ENCODE measurements around the gene ANKS3.

ANKS3 gene

GRCh38 chr16:4734063-4734729 is at the start of gene ANKS3, which contains the start of gene DNAAF8:
Gene ANKS3 (minus strand): TSS chr16:4734271. CDS start chr16:4730149, 4,122 bp downstream.
Gene DNAAF8 (plus strand): TSS chr16:4734537. CDS start chr16:4736515, 1,978 bp downstream.
- FAIRE-seq, result no peak

DNA sequence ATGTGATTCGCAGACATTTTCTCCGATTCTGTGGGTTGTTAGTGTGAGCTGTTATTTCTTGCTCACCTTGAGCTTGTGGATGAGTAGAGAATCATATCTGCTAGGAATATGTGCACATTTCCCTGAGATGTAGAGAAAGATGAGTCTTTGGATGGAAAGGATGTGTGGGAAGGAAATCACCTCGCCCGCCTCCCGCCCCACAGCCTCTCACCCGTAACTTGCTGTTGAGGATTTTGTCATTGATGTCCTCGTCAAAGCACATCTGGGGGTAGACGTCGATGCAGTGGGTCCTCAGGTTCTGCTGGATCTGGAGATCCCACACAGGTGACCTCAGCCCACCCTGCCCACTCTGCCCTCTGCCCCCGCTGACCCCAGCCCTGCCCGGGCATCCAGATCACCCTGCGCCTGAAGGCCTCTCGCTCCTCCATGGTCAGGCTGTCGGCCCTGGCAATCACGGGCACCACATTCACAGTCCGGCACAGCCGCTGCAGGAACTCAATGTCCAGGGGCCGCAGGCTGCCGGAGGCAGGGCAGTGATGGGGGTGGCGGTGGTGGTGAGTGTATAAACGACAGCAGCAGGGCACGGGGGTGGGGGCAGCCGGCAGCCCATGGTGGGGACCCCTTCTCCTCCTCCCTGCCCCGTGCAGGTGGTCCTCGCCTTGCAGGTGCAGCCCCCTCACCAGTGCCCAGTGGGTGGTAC is 49.3 kb upstream of the ANKS3 start:
- FAIRE-seq, result no peak

DNA sequence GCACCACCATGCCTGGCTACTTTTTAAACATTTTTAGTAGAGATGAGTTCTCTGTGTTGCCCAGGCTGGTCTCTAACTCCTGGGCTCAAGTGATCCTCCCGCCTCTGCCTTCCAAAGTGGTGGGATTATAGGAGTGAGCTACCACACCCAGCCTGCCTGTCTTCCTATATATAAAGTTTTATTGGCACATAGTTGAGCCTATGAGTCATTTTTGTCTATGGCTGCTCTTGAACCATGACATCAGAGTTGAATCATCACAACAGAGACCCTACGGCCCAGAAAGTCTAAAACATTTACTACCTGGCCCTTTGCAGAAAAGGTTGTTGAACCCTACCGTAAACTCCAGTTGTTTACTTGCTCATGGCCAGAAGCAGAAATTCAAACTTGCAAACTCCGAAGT is 46.2 kb upstream of the ANKS3 start:
- no peak for FAIRE-seq

DNA sequence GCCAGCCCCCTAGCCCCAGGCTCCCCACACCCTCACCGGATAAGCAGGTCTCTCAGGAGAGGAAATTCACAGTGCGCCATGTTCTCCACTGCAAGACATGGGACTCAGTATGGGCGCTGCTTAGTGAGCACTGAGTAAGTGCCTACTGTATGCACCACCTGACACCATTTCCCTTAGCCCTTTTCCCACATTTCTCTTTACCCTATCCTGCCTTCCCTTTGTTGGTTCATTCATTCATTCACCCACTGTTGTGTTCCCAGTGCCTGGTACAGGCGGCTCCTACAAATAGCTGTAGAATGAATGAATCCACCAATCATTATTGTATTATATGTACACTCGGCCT is 44.0 kb upstream of the ANKS3 start:
- FAIRE-seq, result no peak

- FAIRE-seq, result no peak
These were observed 43.4 kb upstream of the ANKS3 start for GRCh38 chr16:4777339-4778049.

DNA sequence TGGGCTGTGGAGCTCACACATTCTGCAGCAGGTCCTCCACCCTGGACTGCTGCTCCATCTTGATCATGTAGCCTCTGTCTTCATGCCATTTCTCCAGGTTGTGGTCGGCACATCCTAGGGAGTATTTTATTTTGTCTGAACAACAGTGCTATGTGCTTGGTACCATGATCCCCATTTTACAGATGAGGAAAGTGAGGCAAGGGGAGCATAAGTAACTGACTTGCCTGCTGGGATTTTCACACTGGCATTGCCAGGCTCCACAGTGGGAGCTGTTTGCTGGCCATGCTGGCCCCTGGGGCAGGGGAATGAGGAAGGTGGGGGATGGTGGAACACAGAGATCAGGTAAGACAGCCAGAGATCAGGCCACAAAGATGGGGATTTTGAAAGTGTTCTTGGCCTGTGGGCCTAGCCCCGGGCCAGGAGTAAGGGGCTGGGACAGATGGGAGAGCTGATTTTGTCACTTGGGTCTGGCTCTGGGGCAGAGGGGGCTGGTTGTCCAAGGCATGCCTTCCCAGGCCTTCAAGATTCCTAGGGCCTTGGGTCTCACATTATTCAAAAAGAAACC is 42.2 kb upstream of the ANKS3 start:
- no peak for FAIRE-seq

- FAIRE-seq, result no peak
These were observed 40.9 kb upstream of the ANKS3 start for GRCh38 chr16:4775005-4775404.

DNA sequence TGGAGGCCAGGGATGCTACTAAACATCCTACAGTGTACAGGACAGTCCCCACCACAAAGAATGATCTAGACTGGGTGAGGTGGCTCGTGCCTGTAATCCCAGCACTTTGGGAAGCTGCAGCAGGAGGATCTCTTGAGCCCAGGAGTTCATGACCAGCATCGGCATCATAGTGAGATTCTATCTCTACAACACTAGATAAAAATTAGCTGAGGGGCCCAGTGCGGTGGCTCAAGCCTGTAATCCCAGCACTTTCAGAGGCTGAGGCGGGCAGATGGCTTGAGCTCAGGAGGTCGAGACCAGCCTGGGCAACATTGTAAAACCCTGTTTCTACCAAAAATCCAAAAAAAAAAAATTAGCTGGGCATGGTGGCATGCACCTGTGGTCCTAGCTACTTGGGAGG is 38.3 kb upstream of the ANKS3 start:
- no peak for FAIRE-seq

DNA sequence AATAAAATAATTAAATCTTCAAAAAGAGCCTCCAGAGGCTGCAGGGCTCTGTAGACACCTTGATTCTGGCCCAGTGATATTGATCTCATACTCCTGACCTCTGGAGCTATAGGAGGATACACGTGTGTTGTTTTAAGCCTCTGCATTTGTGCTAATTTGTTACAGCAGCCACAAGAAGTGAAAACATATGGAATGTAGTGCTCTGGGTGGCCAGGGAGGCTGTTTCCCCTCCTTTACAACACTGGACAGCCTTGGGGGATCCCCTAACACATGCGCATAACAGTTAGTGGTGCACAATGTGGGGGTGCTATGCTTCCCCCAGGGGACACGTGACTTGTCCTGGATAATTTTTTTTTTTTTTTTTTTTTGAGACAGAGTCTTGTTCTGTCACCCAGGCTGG is 37.6 kb upstream of the ANKS3 start:
- FAIRE-seq, result no peak

DNA sequence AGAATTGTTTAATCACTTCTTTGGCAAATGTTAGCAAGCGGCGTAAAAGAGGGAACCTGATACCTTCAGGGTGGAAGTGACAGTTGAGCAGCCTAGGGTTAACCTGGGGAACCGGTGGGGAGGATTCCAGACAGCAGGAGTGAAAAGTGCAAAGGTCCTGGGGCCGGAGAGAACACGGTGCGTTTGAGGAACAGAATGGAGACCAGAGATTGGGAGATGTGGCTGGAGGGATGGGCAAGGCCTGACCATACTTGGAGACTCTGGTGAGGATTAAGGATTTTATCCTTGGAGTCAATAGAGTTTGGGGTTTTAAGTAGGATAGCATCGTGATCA is 35.2 kb upstream of the ANKS3 start:
- FAIRE-seq, result no peak

DNA sequence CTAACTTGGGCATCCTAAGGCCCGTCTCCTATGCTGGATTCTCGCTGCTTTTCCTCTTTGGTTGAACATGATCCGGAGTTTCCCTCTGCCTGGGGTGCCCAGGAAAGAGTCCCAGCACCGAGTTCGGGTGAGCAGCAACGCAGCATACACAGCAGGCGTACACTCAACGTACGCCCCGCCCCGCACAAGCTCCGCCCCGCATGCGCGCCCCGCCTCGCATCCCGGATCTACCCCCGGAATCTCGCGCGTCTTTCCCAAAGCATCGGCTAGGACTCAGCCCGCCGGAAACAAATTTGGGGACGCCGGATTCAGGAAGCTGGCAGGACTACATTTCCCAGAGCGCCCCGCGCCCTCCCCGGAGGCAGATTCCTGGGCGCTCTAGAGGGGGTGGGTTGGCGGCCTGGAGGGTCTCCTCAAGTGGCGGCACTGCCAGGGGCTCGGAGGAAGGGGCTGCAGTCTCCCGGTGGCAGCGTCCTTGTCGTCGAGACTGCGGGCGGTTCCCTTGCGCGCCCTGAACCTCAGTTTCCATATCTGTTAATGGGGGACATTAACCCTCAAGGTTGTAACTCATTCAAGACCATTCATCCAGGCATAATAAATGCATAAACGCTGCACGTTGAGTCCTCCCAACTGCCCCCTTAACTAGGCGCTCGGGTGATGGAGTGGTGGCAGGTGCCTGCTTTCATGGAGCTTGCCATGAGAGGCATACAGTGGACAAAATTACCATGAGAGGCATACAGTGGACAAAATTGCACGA is 34.7 kb upstream of the ANKS3 start:
- FAIRE-seq, result no peak

- no peak for FAIRE-seq
These were observed 33.9 kb upstream of the ANKS3 start for GRCh38 chr16:4767872-4768548.

DNA sequence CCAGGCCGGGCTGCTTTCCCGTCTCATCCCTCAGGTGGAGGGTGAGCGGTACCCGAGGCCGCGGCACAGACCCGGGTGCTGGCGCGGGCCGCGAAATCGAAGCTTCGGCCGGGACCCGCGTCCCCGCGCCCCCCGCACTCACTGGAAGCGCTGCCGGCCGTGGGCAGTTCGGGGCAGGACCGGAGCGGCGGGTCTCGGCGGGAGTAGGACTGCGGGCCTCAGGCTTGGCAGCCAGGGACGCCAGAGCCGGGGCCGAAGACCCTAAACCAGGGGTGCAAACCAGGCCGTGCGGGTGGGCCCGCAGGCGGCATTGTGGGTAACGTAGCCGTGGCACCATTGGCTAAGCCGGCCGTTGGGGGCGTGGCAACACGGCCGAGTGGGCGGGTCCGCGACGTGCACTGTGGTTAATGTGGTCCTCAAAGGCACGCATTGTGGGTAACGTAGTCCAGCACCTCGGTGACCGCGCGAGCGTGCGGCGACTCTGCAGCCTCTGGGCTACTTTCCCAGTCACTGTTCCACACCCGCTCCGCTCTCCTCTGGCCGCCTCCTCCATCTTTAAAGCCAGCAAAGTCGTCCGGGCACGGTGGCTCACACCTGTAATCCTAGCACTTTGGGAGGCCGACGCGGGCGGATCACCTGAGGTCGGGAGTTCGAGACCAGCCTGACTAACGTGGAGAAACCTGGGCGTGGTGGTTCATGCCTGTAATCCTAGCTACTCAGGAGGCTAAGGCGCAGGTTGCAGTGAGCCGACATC is 33.0 kb upstream of the ANKS3 start, which contains the start of gene ZNF500:
TSS of gene ZNF500 (minus strand) at position 288 of the 754 bp plus-strand sequence. CDS start 1,184 bp downstream, outside the sequence.
- no peak for FAIRE-seq

DNA sequence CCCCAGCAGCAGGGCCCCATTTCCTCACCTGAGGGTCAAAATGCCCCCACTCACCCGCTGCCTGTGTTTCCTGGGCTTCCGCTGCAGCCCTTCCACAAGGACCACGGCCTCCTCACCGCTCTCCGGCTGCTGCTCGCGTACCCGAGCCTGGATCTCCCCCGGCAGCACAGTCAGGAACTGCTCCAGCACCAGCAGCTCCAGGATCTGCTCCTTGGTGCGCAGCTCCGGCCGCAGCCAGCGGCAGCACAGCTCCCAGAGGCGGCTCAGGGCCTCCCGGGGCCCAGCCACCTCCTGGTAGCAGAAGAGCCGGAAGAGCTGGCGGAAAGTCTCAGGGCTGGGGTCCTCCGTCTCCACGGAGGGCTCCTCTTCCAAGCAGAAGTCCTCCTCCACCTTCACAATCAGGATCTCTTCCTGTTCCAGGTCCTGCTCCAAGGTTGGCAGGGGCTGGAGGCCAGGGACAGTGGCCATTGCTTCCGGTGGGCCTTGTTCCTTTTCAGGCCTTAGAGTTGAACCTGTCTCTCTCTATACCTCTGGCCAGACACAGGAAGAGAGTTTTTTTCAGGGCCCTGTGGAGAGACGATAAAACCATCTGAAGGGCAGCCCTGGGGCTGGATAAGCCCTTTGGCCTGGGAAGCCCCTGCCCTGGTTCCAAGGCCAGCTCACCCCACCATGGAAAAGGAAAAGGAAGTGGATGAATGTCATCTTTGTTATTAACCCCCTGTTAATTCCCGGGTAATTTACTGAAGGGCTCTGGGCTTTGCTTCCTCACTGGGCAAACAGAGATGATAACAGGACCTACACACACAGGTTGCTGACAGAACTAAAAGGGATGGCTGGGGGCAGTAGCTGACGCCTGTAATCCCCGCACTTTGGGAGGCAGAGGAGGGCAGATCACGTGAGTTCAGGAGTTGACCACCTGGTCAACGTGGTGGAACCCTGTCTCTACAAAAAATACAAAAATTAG is 31.7 kb upstream of the ANKS3 start:
- FAIRE-seq, result no peak

DNA sequence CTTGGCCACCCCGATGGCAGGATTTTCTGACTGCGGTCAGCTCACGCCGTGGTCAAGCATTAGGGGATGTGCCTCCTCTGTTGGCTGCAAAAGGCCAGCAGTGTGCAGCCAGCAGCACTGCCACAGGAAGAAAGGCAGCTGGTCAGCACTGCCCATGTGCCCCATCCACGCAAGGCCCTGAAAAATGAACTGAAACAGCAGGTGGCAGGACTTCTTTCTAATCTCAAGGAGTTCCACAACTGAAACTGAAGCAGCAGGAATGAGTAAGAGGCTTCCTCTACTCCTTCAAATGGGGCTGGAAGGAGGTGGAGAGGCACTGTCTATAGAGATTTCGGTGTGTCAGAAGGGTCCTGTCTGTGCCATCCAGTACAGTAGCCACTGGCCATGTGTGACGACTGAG is 29.7 kb upstream of the ANKS3 start:
- FAIRE-seq, result no peak

DNA sequence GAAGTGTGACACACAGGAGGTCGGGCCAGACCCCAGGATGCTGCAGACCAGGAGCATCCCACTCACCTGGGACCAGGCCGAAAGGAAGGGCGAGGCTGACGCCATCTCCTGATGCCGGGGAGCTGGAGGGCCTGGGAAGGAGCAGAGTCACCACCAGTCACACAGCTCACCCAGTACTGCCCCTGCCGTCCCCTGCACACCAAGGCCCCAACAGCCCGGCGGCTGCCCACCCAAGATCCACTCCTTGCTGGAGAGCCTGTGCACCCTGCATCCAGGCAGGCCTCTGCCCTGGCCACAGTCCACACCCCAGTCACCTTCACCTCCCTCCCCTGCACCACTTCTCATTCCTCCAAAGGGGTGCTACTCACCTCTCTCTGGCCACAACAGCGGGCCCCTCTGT is 28.1 kb upstream of the ANKS3 start:
- FAIRE-seq, result no peak

DNA sequence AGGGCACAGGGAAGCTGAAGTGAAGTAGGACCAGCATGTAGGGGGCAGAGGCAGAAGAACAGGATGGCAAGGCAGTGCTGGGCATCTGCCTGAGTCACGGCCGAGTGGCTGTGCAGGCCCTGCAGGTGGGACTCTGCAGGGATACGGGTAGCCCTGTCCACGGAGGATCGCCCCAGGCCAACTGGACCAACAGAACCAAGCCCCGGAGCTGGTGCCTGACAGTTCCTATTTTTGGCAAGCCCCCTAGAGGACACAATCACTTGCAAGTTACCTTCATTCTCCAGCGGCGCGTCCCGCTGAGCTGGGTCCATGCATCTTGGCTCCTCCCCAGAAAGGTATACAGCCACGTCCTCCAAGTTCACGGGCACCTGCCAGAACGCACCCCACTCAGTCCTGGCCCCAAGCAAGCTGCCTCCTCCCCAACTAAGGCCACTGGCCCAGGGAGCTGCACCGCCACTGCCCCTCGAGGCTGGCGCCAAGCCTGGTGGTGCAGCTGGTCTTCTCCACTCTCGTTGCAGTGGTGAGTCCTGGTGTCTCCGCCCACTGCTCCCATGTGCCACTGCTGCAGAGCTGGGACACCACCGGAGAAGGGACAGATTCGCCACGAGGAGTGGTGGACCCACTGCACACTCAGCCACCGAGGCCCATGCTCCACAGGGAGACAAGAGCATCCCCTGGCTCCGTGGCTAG is 26.3 kb upstream of the ANKS3 start:
- no peak for FAIRE-seq

DNA sequence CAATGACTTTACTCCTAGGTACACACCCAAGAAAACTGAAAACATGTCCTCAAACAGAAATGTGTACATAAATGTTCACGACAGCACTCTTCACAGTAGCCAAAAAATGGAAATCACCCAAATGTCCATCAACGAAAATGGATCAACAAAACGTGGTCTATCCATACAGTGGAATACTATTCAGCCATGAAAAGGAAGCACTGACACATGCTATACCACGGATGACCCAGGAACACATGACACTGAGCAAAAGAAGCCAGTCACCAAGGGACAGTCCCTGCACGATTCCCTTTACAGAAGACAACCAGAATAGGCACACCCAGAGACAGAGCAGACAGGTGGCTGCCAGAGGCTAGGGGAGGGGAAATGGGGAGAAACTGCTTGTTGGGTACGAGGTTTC is 21.6 kb upstream of the ANKS3 start:
- no peak for FAIRE-seq

DNA sequence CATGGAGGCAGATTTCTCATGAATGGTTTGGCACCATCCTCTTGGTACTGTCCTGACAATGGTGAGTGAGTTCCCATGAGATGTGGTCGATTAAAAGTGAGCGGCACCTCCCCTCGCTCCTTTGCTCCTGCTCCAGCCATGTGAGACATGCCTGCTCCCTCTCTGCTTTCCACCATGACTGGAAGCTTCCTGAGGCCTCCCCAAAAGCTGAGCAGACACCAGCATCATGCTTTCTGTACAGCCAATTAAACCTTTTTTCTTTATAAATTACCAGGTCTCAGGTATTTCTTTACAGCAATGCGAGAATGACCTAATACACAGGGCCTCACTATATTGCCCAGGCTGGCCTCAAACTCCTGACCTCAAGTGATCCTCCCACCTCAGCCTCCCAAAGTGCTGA is 20.8 kb upstream of the ANKS3 start:
- no peak for FAIRE-seq

GRCh38 chr16:4753227-4753626 is 19.2 kb upstream of the ANKS3 start:
- no peak for FAIRE-seq
